Natural killer cell (primary cell): ENCODE results near the gene NEGR1. TPM values are rescaled to one million over a fixed set of nuclear protein-coding genes. Genes with fewer than 3 reads are reported as not detected.

Source experiments
- ATAC-seq, 3 donors: fragments of 150-1000 bp in 2 of 3; fragments of 200-7000 bp in 1 of 3; cut with Tn5 transposase; 1 replicate in 1 of 3; 2 replicates in 2 of 3; pipeline ENCODE4 v1.10.0; 2021; ENCODE audit warnings: mild to moderate bottlenecking in 2 of 3, moderate library complexity in 2 of 3
- DNase-seq, 2 donors: peaks; one replicate each; pipeline versions ENCODE4 v3.0.0 to v3.0.0-alpha.2; 2013 to 2021; ENCODE audit warnings: mixed read lengths in 1 of 2
- H3K27ac ChIP-seq: one replicate; pipeline ENCODE4 v1.5.1; 2013; ENCODE audit warnings: mild to moderate bottlenecking, low read length
- H3K27me3 ChIP-seq: one replicate; pipeline ENCODE4 v1.6.1; 2013; ENCODE audit warnings: low read length; ENCODE audit not compliant: control insufficient read depth, insufficient read depth
- H3K36me3 ChIP-seq: one replicate; pipeline ENCODE4 v1.6.1; 2013; ENCODE audit warnings: low read length; ENCODE audit not compliant: control insufficient read depth, insufficient read depth
- H3K4me1 ChIP-seq: one replicate; pipeline ENCODE4 v1.6.1; 2013; ENCODE audit warnings: low read length; ENCODE audit not compliant: control insufficient read depth, insufficient read depth
- H3K4me3 ChIP-seq: one replicate; pipeline ENCODE4 v1.5.1; 2013; ENCODE audit warnings: low read length
- H3K9me3 ChIP-seq: one replicate; pipeline ENCODE4 v1.6.1; 2013; ENCODE audit warnings: low read length; ENCODE audit not compliant: control insufficient read depth, insufficient read depth
- H3K27ac Mint-ChIP-seq, 2 donors: one replicate each; pipeline ENCODE4 v1.8.0; 2022; ENCODE audit warnings: mild to moderate bottlenecking in 2 of 2, mixed read lengths in 2 of 2, moderate library complexity in 1 of 2
- H3K27me3 Mint-ChIP-seq, 2 donors: one replicate each; pipeline ENCODE4 v1.8.0; 2022; ENCODE audit warnings: low read depth in 2 of 2, mixed read lengths in 2 of 2
- H3K36me3 Mint-ChIP-seq: one replicate; pipeline ENCODE4 v1.8.0; 2022; ENCODE audit warnings: mixed read lengths
- H3K4me1 Mint-ChIP-seq, 2 donors: one replicate each; pipeline ENCODE4 v1.8.0; 2022; ENCODE audit warnings: mixed read lengths in 2 of 2
- H3K4me3 Mint-ChIP-seq: one replicate; pipeline ENCODE4 v1.8.0; 2022; ENCODE audit warnings: mild to moderate bottlenecking, moderate library complexity, mixed read lengths
- H3K9me3 Mint-ChIP-seq, 2 donors: one replicate each; pipeline ENCODE4 v1.8.0; 2022; ENCODE audit warnings: mixed read lengths in 2 of 2
- WGBS: methylation state at CpG from one replicate; pipeline ENCODE4 v1.1.7; 2013; ENCODE audit warnings: missing lambda C conversion rate; ENCODE audit not compliant: insufficient coverage; 5-methylcytosine and 5-hydroxymethylcytosine counted together
- intact Hi-C: fragments of 100-400 bp; cut with micrococcal nuclease; formaldehyde crosslinking; loops from one replicate; pipeline ENCODE4 v1.14.2; 2022
- total RNA-seq, 4 donors: library from RNA; stranded (reverse); fragments of 120-200 nt in 1 of 4; gene quantifications; one replicate each; pipeline versions ENCODE4 v1.2.3 to v1.2.4, GENCODE V29; 2013 to 2022
- TF ChIP-seq, protein P1 (sequence below): fragments of 200-600 bp; IDR thresholded peaks from one replicate; pipeline ENCODE4 v1.8.0; 2022; ENCODE audit warnings: antibody characterized with exemption

The NEGR1 gene
- total RNA-seq, 3 donors from 2014 or later (not counting 1 experiment from before 2014, with no cell fraction given): 0.55 to 1.3 TPM; not detected in 1

DNA sequence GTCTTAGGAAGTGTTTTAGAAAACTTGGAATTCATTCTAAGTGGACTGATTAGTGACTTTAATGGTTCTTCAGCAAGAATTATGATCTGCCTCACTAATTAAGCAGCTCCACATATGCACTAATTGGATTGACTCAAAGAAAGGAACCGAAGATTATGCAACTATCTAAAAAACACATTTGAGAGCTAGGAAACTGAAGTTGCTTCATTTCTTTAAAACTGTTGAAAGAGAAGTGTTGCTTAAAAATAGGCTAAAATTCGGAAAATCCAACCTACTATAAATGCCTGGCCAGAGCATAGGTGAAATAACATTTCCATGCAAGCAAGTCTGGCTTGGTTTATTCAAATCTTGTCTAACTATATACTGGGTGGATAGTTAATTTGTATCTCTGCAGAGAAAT, 698.6 kb downstream of the NEGR1 start:
- no peaks in the 10 kb centered on the region for H3K9me3 Mint-ChIP-seq
- H3K4me1 ChIP-seq: no peaks in the 10 kb centered on the region
- intact Hi-C loops: no loop called here
- no peaks in the 10 kb centered on the region for H3K36me3 Mint-ChIP-seq
- H3K9me3 ChIP-seq: no peaks in the 10 kb centered on the region
- TF ChIP-seq, protein P1, sequence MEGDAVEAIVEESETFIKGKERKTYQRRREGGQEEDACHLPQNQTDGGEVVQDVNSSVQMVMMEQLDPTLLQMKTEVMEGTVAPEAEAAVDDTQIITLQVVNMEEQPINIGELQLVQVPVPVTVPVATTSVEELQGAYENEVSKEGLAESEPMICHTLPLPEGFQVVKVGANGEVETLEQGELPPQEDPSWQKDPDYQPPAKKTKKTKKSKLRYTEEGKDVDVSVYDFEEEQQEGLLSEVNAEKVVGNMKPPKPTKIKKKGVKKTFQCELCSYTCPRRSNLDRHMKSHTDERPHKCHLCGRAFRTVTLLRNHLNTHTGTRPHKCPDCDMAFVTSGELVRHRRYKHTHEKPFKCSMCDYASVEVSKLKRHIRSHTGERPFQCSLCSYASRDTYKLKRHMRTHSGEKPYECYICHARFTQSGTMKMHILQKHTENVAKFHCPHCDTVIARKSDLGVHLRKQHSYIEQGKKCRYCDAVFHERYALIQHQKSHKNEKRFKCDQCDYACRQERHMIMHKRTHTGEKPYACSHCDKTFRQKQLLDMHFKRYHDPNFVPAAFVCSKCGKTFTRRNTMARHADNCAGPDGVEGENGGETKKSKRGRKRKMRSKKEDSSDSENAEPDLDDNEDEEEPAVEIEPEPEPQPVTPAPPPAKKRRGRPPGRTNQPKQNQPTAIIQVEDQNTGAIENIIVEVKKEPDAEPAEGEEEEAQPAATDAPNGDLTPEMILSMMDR: no peak
- no peak for ATAC-seq
- no peaks in the 10 kb centered on the region for H3K27me3 ChIP-seq
- WGBS: no CpG with 5 or more reads among the region's 2 CpGs
- H3K4me1 Mint-ChIP-seq: no peaks in the 10 kb centered on the region
- H3K36me3 ChIP-seq: no peaks in the 10 kb centered on the region
- H3K27ac ChIP-seq: no peak overlapping the region
- H3K4me3 Mint-ChIP-seq: no peak overlapping the region
- H3K27me3 Mint-ChIP-seq: no peaks in the 10 kb centered on the region
- DNase-seq: no peak
- no peak overlapping the region for H3K27ac Mint-ChIP-seq
- no peak overlapping the region for H3K4me3 ChIP-seq

DNA sequence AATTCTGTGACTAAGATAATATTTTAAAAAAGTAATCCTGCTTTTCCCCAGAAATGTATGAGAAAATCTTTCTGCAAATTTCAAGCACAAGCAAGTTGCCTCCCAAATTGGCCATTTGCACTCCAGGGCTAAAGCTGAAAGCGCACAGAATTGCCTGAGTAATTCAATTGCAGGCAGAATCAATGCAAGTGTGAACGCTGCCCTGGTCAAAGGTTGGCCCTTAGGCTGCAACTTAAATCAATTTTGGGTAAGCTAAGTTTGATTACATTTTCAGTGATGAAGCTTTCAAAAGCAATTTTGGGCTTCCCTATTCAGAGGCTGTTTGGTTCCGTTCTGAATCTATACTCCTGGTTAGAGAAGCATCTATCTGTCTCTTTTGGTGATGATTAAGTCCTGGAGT, 699.7 kb downstream of the NEGR1 start:
- no peak overlapping the region for H3K4me3 ChIP-seq
- H3K27ac ChIP-seq: no peak overlapping the region
- no peaks in the 10 kb centered on the region for H3K9me3 Mint-ChIP-seq
- TF ChIP-seq, protein P1: no peak
- H3K27me3 Mint-ChIP-seq: no peaks in the 10 kb centered on the region
- no peaks in the 10 kb centered on the region for H3K36me3 Mint-ChIP-seq
- whole genome bisulfite sequencing: 90% methylated on average over 3 of the region's 3 CpGs
- H3K4me3 Mint-ChIP-seq: no peak overlapping the region
- H3K4me1 Mint-ChIP-seq: no peaks in the 10 kb centered on the region
- DNase-seq: no peak
- H3K36me3 ChIP-seq: no peaks in the 10 kb centered on the region
- intact Hi-C loops: no loop called here
- ATAC-seq: no peak
- no peaks in the 10 kb centered on the region for H3K27me3 ChIP-seq
- H3K9me3 ChIP-seq: no peaks in the 10 kb centered on the region
- no peak overlapping the region for H3K27ac Mint-ChIP-seq
- H3K4me1 ChIP-seq: no peaks in the 10 kb centered on the region

DNA sequence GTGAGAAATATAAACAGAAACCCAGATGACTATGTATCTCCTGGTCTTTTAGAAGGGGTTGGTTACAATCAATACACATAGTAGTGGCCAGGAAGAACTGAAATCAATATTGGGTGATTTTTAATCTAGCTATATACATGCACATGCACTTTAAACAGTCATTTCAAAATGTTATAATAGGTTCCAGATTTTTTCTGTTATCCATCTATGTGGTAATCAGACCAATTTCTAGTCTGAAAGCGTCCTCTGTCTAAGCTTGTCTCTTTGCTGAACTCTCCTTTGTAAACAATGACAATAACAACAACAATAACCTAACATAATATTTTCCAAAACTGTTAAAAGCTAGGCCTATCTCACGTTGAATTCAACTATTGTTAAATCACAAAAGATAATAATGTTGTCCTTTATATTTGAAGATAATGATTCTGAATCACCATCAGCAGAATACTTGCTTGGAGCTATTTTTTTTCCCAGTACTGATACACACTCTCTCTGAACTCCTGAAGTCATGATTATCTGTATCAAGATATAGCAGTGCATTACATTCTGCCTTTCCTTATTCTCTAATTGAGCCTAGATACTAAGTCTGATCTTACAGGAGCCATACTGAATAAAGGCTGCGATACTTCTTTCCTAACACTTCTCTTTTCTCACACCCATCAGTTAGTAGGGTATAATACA, 704.7 kb downstream of the NEGR1 start:
- TF ChIP-seq, protein P1: no peak
- no peaks in the 10 kb centered on the region for H3K9me3 ChIP-seq
- H3K36me3 ChIP-seq: no peaks in the 10 kb centered on the region
- no peaks in the 10 kb centered on the region for H3K4me1 Mint-ChIP-seq
- no peaks in the 10 kb centered on the region for H3K27me3 Mint-ChIP-seq
- H3K4me3 ChIP-seq: no peak overlapping the region
- intact Hi-C loops: no loop called here
- H3K4me1 ChIP-seq: no peaks in the 10 kb centered on the region
- H3K9me3 Mint-ChIP-seq: peaks cover 0 to 3% of the 10 kb centered on the region in 2 donors
- WGBS: 81% methylated on average over 1 of the region's 3 CpGs
- no peaks in the 10 kb centered on the region for H3K27me3 ChIP-seq
- DNase-seq (no peak), ATAC-seq (no peak)
- H3K27ac Mint-ChIP-seq: no peak overlapping the region
- no peak overlapping the region for H3K4me3 Mint-ChIP-seq
- H3K27ac ChIP-seq: no peak overlapping the region
- H3K36me3 Mint-ChIP-seq: no peaks in the 10 kb centered on the region

DNA sequence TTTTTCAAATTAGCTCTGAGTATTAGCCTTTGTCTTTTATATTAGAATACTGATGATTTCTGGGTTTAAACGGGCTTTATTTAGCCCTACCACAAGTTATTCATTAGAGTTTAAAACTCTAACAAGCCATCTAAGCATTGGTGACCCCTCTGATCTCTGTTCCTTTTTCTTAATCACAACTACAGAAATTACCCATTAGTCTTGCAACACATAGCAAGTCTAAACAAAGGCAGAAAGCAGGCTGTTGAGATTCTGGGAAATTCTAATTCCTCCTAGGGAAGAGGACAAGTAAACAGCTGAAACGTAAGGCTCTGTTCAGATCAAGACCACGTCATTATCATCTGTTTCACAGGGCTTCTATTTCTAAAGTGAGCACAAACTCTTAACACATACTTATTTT, 710.3 kb downstream of the NEGR1 start:
- no peak overlapping the region for H3K27ac Mint-ChIP-seq
- no peak overlapping the region for H3K4me3 ChIP-seq
- no peaks in the 10 kb centered on the region for H3K4me1 ChIP-seq
- no peak for ATAC-seq
- H3K27me3 Mint-ChIP-seq: no peaks in the 10 kb centered on the region
- no peaks in the 10 kb centered on the region for H3K36me3 Mint-ChIP-seq
- no peaks in the 10 kb centered on the region for H3K4me1 Mint-ChIP-seq
- H3K9me3 Mint-ChIP-seq: peaks cover 0 to 5% of the 10 kb centered on the region in 2 donors
- no peaks in the 10 kb centered on the region for H3K36me3 ChIP-seq
- H3K27me3 ChIP-seq: no peaks in the 10 kb centered on the region
- H3K9me3 ChIP-seq: no peaks in the 10 kb centered on the region
- TF ChIP-seq, protein P1: no peak
- WGBS: 89% methylated on average over 3 of the region's 3 CpGs
- no peak for DNase-seq
- intact Hi-C loops: no loop called here
- H3K4me3 Mint-ChIP-seq: no peak overlapping the region
- H3K27ac ChIP-seq: no peak overlapping the region
